Uterus (tissue), 4 donors: ENCODE measurements around the gene TTLL4. TPM values are rescaled to one million over a fixed set of nuclear protein-coding genes. Genes with fewer than 3 reads are reported as not detected.

Experiments
- DNase-seq, 2 donors: peaks; one replicate each; pipeline ENCODE4 v3.0.0-alpha.2; 2019 to 2020
- H3K27ac ChIP-seq, 2 donors: fragments of 200-600 bp; sonication (generic); 1 replicate in 1 of 2; 2 replicates in 1 of 2; pipeline ENCODE4 v1.5.1; 2016 to 2018
- H3K27me3 ChIP-seq, 2 donors: fragments of 200-600 bp; sonication (generic); one replicate each; pipeline ENCODE4 v1.5.1; 2018 to 2019; ENCODE audit warnings: control low read depth in 1 of 2
- H3K36me3 ChIP-seq, 2 donors: fragments of 200-600 bp; sonication (generic); one replicate each; pipeline ENCODE4 v1.5.1; 2019; ENCODE audit warnings: control low read depth in 1 of 2
- H3K4me1 ChIP-seq, 2 donors: fragments of 200-600 bp; sonication (generic); one replicate each; pipeline ENCODE4 v1.5.1; 2018 to 2019; ENCODE audit warnings: control low read depth in 1 of 2
- H3K4me3 ChIP-seq, 2 donors: fragments of 200-600 bp; sonication (generic); 1 replicate in 1 of 2; 2 replicates in 1 of 2; pipeline ENCODE4 v1.5.1; 2018 to 2019; ENCODE audit warnings: mild to moderate bottlenecking in 1 of 2
- H3K9me3 ChIP-seq, 2 donors: fragments of 200-600 bp; sonication (generic); one replicate each; pipeline ENCODE4 v1.5.1; 2019; ENCODE audit warnings: control low read depth in 1 of 2
- POLR2A ChIP-seq, 2 donors: fragments of 450-650 bp; IDR thresholded peaks; one replicate each; pipeline ENCODE4 v1.6.1; 2016; ENCODE audit warnings: antibody characterized with exemption in 2 of 2, mild to moderate bottlenecking in 1 of 2, moderate library complexity in 1 of 2
- intact Hi-C: fragments of 100-400 bp; cut with DNase I; formaldehyde crosslinking; loops from one replicate; pipeline ENCODE4 v1.15.1; 2023; ENCODE audit warnings: low total_unique reads
- total RNA-seq, 4 donors: library from RNA; depleted of rRNA in 3 of 4; stranded (reverse); fragments of >200 nt in 3 of 4; gene quantifications; one replicate each; pipeline versions ENCODE4 v1.1.0 to v1.2.4, GENCODE V29; 2014 to 2023
- TF ChIP-seq, protein P1 (sequence below), 4 experiments: fragments of 200-600 bp in 2 of 4; fragments of 450-650 bp in 2 of 4; sonication (generic) in 2 of 4; IDR thresholded peaks; one replicate each; pipeline ENCODE4 v1.5.1; 2016 to 2019; ENCODE audit warnings: antibody characterized with exemption in 4 of 4, mild to moderate bottlenecking in 2 of 4, moderate library complexity in 1 of 4
- donor health status: DM: yes; HTN: yes; CAD: no.

TTLL4 gene, protein sequence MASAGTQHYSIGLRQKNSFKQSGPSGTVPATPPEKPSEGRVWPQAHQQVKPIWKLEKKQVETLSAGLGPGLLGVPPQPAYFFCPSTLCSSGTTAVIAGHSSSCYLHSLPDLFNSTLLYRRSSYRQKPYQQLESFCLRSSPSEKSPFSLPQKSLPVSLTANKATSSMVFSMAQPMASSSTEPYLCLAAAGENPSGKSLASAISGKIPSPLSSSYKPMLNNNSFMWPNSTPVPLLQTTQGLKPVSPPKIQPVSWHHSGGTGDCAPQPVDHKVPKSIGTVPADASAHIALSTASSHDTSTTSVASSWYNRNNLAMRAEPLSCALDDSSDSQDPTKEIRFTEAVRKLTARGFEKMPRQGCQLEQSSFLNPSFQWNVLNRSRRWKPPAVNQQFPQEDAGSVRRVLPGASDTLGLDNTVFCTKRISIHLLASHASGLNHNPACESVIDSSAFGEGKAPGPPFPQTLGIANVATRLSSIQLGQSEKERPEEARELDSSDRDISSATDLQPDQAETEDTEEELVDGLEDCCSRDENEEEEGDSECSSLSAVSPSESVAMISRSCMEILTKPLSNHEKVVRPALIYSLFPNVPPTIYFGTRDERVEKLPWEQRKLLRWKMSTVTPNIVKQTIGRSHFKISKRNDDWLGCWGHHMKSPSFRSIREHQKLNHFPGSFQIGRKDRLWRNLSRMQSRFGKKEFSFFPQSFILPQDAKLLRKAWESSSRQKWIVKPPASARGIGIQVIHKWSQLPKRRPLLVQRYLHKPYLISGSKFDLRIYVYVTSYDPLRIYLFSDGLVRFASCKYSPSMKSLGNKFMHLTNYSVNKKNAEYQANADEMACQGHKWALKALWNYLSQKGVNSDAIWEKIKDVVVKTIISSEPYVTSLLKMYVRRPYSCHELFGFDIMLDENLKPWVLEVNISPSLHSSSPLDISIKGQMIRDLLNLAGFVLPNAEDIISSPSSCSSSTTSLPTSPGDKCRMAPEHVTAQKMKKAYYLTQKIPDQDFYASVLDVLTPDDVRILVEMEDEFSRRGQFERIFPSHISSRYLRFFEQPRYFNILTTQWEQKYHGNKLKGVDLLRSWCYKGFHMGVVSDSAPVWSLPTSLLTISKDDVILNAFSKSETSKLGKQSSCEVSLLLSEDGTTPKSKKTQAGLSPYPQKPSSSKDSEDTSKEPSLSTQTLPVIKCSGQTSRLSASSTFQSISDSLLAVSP
- 100 to 1,000 TPM in 1 of 4 donors, 10 to 100 TPM in 3; 13.1 to 117 (median 25.7) TPM for total RNA-seq

DNA sequence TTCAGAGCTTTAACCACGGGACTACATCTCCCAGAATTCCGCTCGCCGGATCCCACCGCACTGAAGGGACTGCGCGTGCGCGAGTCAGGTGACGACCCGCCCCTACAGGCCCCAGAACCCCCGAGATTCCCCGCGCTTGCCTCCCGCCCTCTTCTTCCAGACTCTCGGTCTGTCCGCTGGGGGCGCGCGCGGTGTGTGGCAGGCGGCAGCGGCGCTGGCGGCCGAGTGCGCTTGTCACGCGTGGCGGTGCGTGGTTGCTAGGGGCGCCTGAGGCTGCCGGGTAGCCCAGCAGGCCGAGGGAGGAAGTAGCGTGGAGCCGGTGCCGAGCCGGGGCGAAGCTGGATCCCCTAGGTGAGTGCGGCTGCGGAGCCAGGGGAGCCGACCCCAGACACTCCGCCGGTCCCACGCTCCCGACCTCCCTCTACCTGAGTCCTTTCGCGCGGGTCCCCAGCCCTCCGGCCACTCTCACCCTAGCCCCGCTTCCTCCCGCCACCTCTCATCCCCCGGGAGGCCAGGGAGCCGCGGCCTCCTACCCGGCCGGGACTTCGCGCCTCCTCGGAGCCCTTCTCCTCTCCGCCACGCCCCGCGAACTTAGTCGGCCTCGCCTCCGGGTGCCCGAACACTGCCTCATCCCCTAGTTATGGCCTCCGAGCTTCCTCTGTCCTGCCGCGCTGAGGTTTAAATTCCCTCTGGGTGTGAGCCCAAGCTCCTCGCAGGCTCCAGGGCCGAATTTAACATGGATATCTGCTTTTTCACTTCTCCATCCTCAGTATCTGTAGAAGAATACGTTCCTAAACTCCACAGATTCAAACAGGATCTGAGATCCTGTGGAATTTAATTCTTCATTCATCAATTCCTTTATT lies at the start of gene TTLL4:
TSS of gene TTLL4 (plus strand) at position 149 of the 863 bp plus-strand sequence. CDS start 26,842 bp downstream, outside the sequence.
- peak within 1 kb of the TSS; percentile 89 to 92 for H3K27ac ChIP-seq
- intact Hi-C loops, result no loop called here
- no peaks in the 10 kb centered on the region for H3K27me3 ChIP-seq
- H3K36me3 ChIP-seq, result no peaks in the 10 kb centered on the region
- TF ChIP-seq, protein P1, sequence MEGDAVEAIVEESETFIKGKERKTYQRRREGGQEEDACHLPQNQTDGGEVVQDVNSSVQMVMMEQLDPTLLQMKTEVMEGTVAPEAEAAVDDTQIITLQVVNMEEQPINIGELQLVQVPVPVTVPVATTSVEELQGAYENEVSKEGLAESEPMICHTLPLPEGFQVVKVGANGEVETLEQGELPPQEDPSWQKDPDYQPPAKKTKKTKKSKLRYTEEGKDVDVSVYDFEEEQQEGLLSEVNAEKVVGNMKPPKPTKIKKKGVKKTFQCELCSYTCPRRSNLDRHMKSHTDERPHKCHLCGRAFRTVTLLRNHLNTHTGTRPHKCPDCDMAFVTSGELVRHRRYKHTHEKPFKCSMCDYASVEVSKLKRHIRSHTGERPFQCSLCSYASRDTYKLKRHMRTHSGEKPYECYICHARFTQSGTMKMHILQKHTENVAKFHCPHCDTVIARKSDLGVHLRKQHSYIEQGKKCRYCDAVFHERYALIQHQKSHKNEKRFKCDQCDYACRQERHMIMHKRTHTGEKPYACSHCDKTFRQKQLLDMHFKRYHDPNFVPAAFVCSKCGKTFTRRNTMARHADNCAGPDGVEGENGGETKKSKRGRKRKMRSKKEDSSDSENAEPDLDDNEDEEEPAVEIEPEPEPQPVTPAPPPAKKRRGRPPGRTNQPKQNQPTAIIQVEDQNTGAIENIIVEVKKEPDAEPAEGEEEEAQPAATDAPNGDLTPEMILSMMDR (IDR thresholded peaks at IDR 0.05), result peak; percentile 77 to 96 (median 95)
- peak; percentile 73 to 80 for TF ChIP-seq POLR2A (IDR thresholded peaks at IDR 0.05)
- DNase-seq, result peak; percentile 97 to 98
- no peaks in the 10 kb centered on the region for H3K9me3 ChIP-seq
- H3K4me1 ChIP-seq, result peaks cover 0 to 7% of the 10 kb centered on the region in 2 donors
- peak within 1 kb of the TSS; percentile 80 to 89 for H3K4me3 ChIP-seq

DNA sequence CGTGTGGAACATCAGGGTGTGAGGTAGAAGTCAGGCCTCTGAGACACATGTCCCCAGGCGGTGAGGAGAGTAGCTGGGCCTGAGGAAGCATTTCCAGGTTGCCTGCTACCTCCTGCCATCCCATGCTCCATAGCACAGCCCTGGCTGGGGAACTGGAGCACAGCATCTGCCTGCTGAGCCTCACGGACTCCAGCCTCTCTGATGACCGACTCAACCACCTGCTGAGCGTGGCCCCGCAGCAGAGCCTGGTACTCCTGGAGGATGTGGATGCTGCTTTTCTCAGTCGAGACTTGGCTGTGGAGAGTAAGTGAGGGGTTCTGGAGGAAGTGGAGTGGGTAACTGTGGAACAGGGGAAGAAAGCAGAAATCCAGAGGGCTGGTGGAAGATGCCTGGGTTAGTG lies 48.3 kb upstream of the TTLL4 start:
- intact Hi-C loops, result no loop called here
- TF ChIP-seq POLR2A (IDR thresholded peaks at IDR 0.05), result no peak
- TF ChIP-seq, protein P1 (IDR thresholded peaks at IDR 0.05), result no peak

DNA sequence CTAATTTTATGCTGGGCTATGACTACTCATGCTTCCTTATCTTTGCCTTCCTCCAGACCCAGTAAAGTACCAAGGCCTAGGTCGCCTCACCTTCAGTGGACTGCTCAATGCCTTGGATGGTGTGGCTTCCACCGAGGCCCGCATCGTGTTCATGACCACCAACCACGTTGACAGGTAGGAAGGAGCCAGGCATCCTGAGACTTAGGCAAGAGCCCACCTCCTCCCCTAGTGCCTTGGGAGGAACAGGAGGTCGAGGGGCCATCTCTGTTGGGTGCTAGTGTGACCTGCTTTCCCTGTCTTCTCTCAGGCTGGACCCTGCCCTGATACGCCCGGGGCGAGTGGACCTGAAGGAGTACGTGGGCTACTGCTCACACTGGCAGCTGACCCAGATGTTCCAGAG lies 47.8 kb upstream of the TTLL4 start:
- intact Hi-C loops, result no loop called here
- Histone ChIP-seq H3K4me1 (peaks cover 0 to 10% of the 10 kb centered on the region in 2 donors), H3K27ac (no peak overlapping the region), H3K36me3 (no peaks in the 10 kb centered on the region), H3K4me3 (no peak overlapping the region), H3K9me3 (no peaks in the 10 kb centered on the region), H3K27me3 (no peaks in the 10 kb centered on the region)
- no peak for DNase-seq
- TF ChIP-seq POLR2A (IDR thresholded peaks at IDR 0.05), result no peak

More for the DNA sequence above, 48.3 kb upstream of the TTLL4 start:
- H3K27ac ChIP-seq, result no peak overlapping the region
- H3K27me3 ChIP-seq, result no peaks in the 10 kb centered on the region
- H3K4me1 ChIP-seq, result peaks cover 0 to 10% of the 10 kb centered on the region in 2 donors
- no peaks in the 10 kb centered on the region for H3K36me3 ChIP-seq
- H3K4me3 ChIP-seq, result no peak overlapping the region
- H3K9me3 ChIP-seq, result no peaks in the 10 kb centered on the region
- no peak for DNase-seq

DNA sequence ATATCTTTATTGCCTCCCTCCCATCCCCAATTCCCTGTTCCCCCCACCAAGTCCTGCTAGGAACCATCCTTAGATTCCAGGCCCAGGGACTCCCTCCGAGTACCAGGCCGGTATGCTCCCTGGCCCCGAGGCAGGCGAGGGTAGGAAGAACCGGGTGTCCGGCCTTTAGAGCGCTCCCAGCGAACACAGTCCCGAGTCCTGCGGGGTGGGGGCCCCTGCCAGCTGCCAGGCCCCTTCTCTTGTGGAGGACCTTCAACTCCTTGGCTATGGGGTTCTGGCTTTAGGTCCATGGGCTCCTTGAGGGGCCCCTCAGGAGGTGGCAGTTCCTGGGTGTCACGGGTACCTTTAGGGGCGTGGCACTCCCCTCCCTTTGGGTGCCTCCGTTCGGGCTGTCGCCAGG lies 46.7 kb upstream of the TTLL4 start:
- DNase-seq, result no peak
- Histone ChIP-seq H3K36me3 (no peaks in the 10 kb centered on the region), H3K27me3 (no peaks in the 10 kb centered on the region), H3K4me1 (peaks cover 0 to 4% of the 10 kb centered on the region in 2 donors), H3K9me3 (no peaks in the 10 kb centered on the region), H3K4me3 (no peak overlapping the region), H3K27ac (no peak overlapping the region)
- intact Hi-C loops, result no loop called here
- TF ChIP-seq, protein P1 (IDR thresholded peaks at IDR 0.05), result no peak
- TF ChIP-seq POLR2A (IDR thresholded peaks at IDR 0.05), result no peak
